Activated T-helper 1 cell treated with anti-CD3 and anti-CD28 coated beads, Interleukin-12 subunit alpha, Interleukin-12 subunit beta, Interleukin-2, Interleukin-4 antibody, amounts not matched to agents 30 ng/mL and 10 ng/mL and 1 ng/mL, durations not matched to agents 14 hours and 24 hours and 36 hours (primary cell): ENCODE measurements around the gene OTOF. TPM values are rescaled to one million over a fixed set of nuclear protein-coding genes. Genes with fewer than 3 reads are reported as not detected.

Experiments
- DNase-seq: peaks from one replicate; pipeline ENCODE4 v3.0.0; 2021; ENCODE audit warnings: low spot score
- H3K27ac Mint-ChIP-seq: one replicate; pipeline ENCODE4 v1.8.0; 2021; ENCODE audit warnings: mild to moderate bottlenecking, mixed read lengths
- H3K27me3 Mint-ChIP-seq: one replicate; pipeline ENCODE4 v1.8.0; 2022; ENCODE audit warnings: mild to moderate bottlenecking, moderate library complexity, mixed read lengths; ENCODE audit not compliant: insufficient read depth
- H3K36me3 Mint-ChIP-seq: one replicate; pipeline ENCODE4 v1.8.0; 2021; ENCODE audit warnings: low read depth, mixed read lengths
- H3K4me1 Mint-ChIP-seq: one replicate; pipeline ENCODE4 v1.8.0; 2021; ENCODE audit warnings: low read depth, mixed read lengths
- H3K4me3 Mint-ChIP-seq: one replicate; pipeline ENCODE4 v1.8.0; 2021; ENCODE audit warnings: mild to moderate bottlenecking, moderate library complexity, mixed read lengths
- H3K9me3 Mint-ChIP-seq: one replicate; pipeline ENCODE4 v1.8.0; 2021; ENCODE audit warnings: mixed read lengths
- intact Hi-C: fragments of 100-400 bp; cut with micrococcal nuclease; formaldehyde crosslinking; loops from one replicate; pipeline ENCODE4 v1.15.1; 2024
- total RNA-seq: library from RNA; stranded (reverse); gene quantifications from 2 replicates; pipeline ENCODE4 v1.2.3, GENCODE V29; 2022

The OTOF gene
- total RNA-seq, 1 donor from 2014 or later, result 5.9 TPM

DNA sequence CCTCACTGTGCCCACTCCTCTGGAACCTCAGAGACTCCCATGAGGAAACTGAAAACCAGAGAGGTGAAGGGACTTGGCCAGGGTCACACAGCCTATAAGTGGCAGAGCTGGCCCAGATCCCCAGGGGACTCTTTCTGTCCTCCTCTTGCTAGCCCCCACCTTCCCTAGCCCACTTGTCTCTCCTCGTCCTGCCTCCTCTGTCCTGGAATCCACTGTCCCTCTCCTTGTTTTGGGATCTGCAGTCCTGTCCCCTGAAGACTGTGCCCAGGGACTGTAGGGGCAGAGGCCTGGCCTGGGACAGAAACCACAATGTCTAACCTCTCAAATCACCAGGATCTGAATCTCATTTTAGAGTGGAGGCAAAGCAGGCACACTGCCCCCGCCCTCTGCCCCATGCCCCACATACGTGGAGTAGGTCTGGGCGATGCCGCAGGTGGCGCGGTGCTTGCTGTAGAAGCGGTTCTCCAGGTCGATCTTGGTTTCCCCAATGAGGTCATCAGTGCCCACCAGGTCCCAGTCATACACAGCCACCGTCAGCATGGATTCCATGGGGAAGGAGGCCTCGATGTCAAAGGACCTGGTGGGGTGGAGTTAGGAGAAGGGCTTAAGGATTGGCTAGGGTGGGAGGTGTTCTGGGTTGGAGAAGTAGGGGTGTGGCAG is 12.5 kb downstream of the OTOF start:
- no peaks in the 10 kb centered on the region for H3K4me1 Mint-ChIP-seq
- H3K9me3 Mint-ChIP-seq, result peaks cover 9% of the 10 kb centered on the region
- H3K4me3 Mint-ChIP-seq, result no peak overlapping the region
- H3K27ac Mint-ChIP-seq, result no peak overlapping the region
- intact Hi-C loops, result no loop called here
- DNase-seq, result no peak
- no peaks in the 10 kb centered on the region for H3K27me3 Mint-ChIP-seq
- peaks cover 9% of the 10 kb centered on the region for H3K36me3 Mint-ChIP-seq

DNA sequence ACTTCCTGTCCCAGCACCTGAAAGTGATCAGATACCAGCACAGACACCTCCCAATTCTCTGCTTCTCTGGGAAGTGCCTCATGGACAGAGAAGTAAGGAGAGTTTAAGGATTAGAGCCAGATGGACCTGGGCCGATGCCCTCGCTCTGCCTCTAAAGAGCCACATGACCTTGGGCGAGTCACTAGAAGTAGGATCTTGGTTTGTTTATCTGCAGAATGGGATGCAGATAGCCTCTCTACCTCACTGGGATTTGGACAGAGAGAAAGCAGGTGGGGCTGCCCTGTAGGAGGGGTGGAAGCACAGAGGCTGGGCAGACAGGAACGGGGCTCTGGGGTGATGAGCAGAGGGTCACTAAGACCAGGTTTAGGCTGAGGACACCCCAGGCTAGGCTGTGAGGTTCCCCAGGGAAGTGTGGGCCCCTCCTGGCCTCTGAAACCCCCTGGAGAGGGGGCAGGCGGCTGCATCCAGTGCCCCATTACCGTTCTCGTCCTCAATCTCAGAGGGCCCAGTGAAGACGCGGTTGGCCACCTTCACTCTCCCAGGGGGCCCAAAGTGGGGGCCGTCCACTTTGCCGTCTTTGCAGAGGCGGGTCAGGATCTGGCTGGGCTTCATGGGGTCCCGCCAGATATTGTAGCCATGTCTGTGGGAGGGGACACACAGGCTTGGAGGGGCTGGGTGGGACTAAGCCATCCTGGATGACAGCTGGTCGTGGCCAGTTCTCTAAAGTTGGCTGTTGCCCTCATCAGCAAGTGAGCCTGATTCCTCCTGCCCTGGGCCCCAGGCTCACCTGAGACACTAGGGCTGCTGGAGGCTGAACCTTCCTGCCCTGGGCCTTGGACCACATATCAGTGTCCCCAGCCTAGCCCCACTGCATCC is 13.3 kb downstream of the OTOF start:
- H3K9me3 Mint-ChIP-seq, result peaks cover 6% of the 10 kb centered on the region
- H3K36me3 Mint-ChIP-seq, result peaks cover 4% of the 10 kb centered on the region
- DNase-seq, result no peak
- peaks cover 3% of the 10 kb centered on the region for H3K27me3 Mint-ChIP-seq
- no peak overlapping the region for H3K27ac Mint-ChIP-seq
- H3K4me1 Mint-ChIP-seq, result no peaks in the 10 kb centered on the region
- intact Hi-C loops, result no loop called here
- no peak overlapping the region for H3K4me3 Mint-ChIP-seq

- Mint-ChIP-seq H3K4me3 (no peak overlapping the region), H3K27me3 (peaks cover 3% of the 10 kb centered on the region), H3K4me1 (no peaks in the 10 kb centered on the region), H3K36me3 (no peaks in the 10 kb centered on the region), H3K27ac (no peak overlapping the region), H3K9me3 (no peaks in the 10 kb centered on the region)
- no peak for DNase-seq
- intact Hi-C loops, result no loop called here
Measured at GRCh38 chr2:26463244-26464192, 14.4 kb downstream of the OTOF start.

- no peaks in the 10 kb centered on the region for H3K36me3 Mint-ChIP-seq
- no peaks in the 10 kb centered on the region for H3K9me3 Mint-ChIP-seq
- intact Hi-C loops, result no loop called here
- DNase-seq, result no peak
- no peak overlapping the region for H3K27ac Mint-ChIP-seq
- no peaks in the 10 kb centered on the region for H3K4me1 Mint-ChIP-seq
- no peak overlapping the region for H3K4me3 Mint-ChIP-seq
- peaks cover 3% of the 10 kb centered on the region for H3K27me3 Mint-ChIP-seq
Measured at GRCh38 chr2:26462511-26463243, 15.2 kb downstream of the OTOF start.

GRCh38 chr2:26462100-26462499 is 15.8 kb downstream of the OTOF start:
- Mint-ChIP-seq H3K27me3 (peaks cover 3% of the 10 kb centered on the region), H3K36me3 (no peaks in the 10 kb centered on the region), H3K4me3 (no peak overlapping the region), H3K9me3 (no peaks in the 10 kb centered on the region), H3K27ac (no peak overlapping the region), H3K4me1 (no peaks in the 10 kb centered on the region)
- no peak for DNase-seq
- intact Hi-C loops, result no loop called here

- intact Hi-C loops, result no loop called here
- H3K4me1 Mint-ChIP-seq, result no peaks in the 10 kb centered on the region
- DNase-seq, result no peak
- no peaks in the 10 kb centered on the region for H3K36me3 Mint-ChIP-seq
- H3K27me3 Mint-ChIP-seq, result peaks cover 3% of the 10 kb centered on the region
- H3K9me3 Mint-ChIP-seq, result no peaks in the 10 kb centered on the region
- no peak overlapping the region for H3K4me3 Mint-ChIP-seq
- H3K27ac Mint-ChIP-seq, result no peak overlapping the region
Measured at GRCh38 chr2:26461601-26462023, 16.3 kb downstream of the OTOF start.

- intact Hi-C loops, result no loop called here
- no peak overlapping the region for H3K27ac Mint-ChIP-seq
- no peak overlapping the region for H3K4me3 Mint-ChIP-seq
- H3K27me3 Mint-ChIP-seq, result peaks cover 3% of the 10 kb centered on the region
- H3K36me3 Mint-ChIP-seq, result no peaks in the 10 kb centered on the region
- no peaks in the 10 kb centered on the region for H3K4me1 Mint-ChIP-seq
- H3K9me3 Mint-ChIP-seq, result no peaks in the 10 kb centered on the region
- no peak for DNase-seq
Measured at GRCh38 chr2:26460613-26461031, 17.3 kb downstream of the OTOF start.

DNA sequence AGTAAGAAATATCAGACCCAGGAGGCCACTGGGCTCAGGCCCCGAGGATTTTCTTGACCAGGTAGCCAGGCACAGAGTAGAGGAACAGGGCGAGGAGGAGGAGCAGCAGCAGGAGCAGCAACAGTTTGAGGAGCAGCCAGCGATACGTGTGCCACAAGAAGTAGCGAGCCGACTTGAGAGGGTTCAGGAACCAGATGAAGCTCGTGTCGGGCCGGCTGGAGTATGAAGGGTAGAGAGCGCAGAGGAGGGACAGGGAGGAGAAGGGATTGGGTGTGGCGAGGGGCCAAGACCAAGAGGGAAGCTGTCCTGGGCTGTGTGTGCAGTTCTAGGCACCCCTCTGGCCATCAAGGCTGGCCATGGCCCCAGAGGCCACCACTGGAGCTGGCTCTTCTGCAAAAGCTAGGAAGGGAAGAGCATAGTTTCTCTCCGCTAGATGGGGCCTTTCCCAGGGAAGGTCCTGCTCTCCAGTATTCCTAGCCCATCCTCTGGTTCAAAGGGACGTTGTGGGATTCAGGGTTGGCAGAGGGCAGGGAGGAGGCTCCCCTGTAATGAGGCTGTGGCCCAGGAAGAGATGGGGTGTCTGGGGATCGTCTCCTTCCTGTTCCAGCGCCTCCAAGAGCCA is 17.8 kb downstream of the OTOF start:
- Mint-ChIP-seq H3K27ac (no peak overlapping the region), H3K4me1 (no peaks in the 10 kb centered on the region), H3K4me3 (no peak overlapping the region), H3K36me3 (no peaks in the 10 kb centered on the region), H3K9me3 (no peaks in the 10 kb centered on the region), H3K27me3 (peaks cover 3% of the 10 kb centered on the region)
- DNase-seq, result no peak
- intact Hi-C loops, result no loop called here

- no peaks in the 10 kb centered on the region for H3K36me3 Mint-ChIP-seq
- H3K4me3 Mint-ChIP-seq, result no peak overlapping the region
- H3K27me3 Mint-ChIP-seq, result peaks cover 3% of the 10 kb centered on the region
- H3K27ac Mint-ChIP-seq, result no peak overlapping the region
- H3K4me1 Mint-ChIP-seq, result no peaks in the 10 kb centered on the region
- no peaks in the 10 kb centered on the region for H3K9me3 Mint-ChIP-seq
- DNase-seq, result no peak
- intact Hi-C loops, result no loop called here
Measured at GRCh38 chr2:26458365-26459042, 19.4 kb downstream of the OTOF start.

- Mint-ChIP-seq H3K27me3 (peaks cover 6% of the 10 kb centered on the region), H3K36me3 (no peaks in the 10 kb centered on the region), H3K9me3 (no peaks in the 10 kb centered on the region), H3K4me3 (no peak overlapping the region), H3K27ac (no peak overlapping the region), H3K4me1 (no peaks in the 10 kb centered on the region)
- DNase-seq, result no peak
- intact Hi-C loops, result no loop called here
Measured at GRCh38 chr2:26457695-26458364, 20.1 kb downstream of the OTOF start.

GRCh38 chr2:26457251-26457666 is 20.7 kb downstream of the OTOF start:
- no peaks in the 10 kb centered on the region for H3K36me3 Mint-ChIP-seq
- no peak for DNase-seq
- intact Hi-C loops, result no loop called here
- peaks cover 7% of the 10 kb centered on the region for H3K27me3 Mint-ChIP-seq
- no peaks in the 10 kb centered on the region for H3K4me1 Mint-ChIP-seq
- no peak overlapping the region for H3K27ac Mint-ChIP-seq
- no peaks in the 10 kb centered on the region for H3K9me3 Mint-ChIP-seq
- no peak overlapping the region for H3K4me3 Mint-ChIP-seq
